Activated T-cell treated with anti-CD3 and anti-CD28 coated beads, Interleukin-2, amount 50 U/mL, for 4 hours (primary cell): Measurements from ENCODE around the gene HDAC7. TPM values are rescaled to one million over a fixed set of nuclear protein-coding genes. Genes with fewer than 3 reads are reported as not detected.

Source experiments
- ATAC-seq, 2 donors: fragments of 200-7000 bp; cut with Tn5 transposase; one replicate each; pipeline ENCODE4 v1.10.0; 2021
- DNase-seq: peaks from one replicate; pipeline ENCODE4 v3.0.0-alpha.2; 2020
- H3K27me3 Mint-ChIP-seq: one replicate; pipeline ENCODE4 v1.8.0; 2021; ENCODE audit warnings: low read depth, mixed read lengths
- H3K36me3 Mint-ChIP-seq: one replicate; pipeline ENCODE4 v1.8.0; 2022; ENCODE audit warnings: mixed read lengths; ENCODE audit not compliant: insufficient read depth
- H3K4me1 Mint-ChIP-seq: one replicate; pipeline ENCODE4 v1.8.0; 2021; ENCODE audit warnings: low read depth, mixed read lengths
- H3K4me3 Mint-ChIP-seq: one replicate; pipeline ENCODE4 v1.8.0; 2021; ENCODE audit warnings: mild to moderate bottlenecking, moderate library complexity, mixed read lengths
- H3K9me3 Mint-ChIP-seq: one replicate; pipeline ENCODE4 v1.8.0; 2021; ENCODE audit warnings: mixed read lengths
- total RNA-seq, 3 donors: library from RNA; stranded (reverse); gene quantifications; one replicate each; pipeline ENCODE4 v1.2.1, GENCODE V29; 2021

HDAC7 gene
- total RNA-seq, result 100 to 1,000 TPM; 168 to 199 (median 199) TPM

DNA sequence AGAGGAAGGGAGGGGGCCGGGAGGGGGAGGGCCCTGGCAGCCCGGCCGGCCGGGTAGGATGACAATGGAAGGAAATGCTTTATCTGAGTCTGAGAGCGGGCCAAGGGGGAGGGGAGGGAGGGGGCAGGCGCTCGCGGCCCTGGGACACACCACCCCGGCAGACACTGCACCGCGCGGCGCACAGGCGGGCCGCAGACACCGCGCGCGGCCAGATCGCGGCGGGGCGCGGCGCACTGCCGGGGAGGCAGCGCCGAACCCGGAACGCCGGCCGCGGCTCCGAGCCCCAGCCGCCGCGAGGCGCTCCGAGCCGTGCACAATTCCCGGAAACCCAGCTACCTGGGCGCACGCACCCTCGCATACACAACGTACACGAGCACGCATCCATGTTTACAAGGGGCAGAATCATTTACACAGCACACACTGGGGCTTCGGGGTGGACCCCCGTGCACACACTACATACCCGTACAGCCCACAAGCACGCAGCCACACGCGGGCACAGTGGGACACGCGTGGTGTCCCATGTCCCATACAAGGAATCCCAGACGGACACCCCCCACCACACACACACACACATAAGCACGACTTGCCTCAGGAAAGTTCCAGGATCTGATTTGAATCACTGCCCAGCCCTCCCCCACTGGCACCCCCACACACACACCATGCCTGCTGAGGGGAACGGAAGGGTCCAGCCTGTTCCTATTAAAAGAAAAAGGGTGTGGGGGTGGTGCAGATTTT is at the start of gene HDAC7:
Gene HDAC7, minus strand, starts transcription at position 8 of the 735 bp plus-strand sequence. CDS start 118 bp downstream, outside the sequence.
- H3K27me3 Mint-ChIP-seq, result no peaks in the 10 kb centered on the region
- DNase-seq (peak; percentile 66), ATAC-seq (peak; percentile 69 to 70)
- H3K4me1 Mint-ChIP-seq, result peaks cover 80% of the 10 kb centered on the region
- no peaks in the 10 kb centered on the region for H3K9me3 Mint-ChIP-seq
- H3K36me3 Mint-ChIP-seq, result peaks cover 17% of the 10 kb centered on the region
- peak within 1 kb of the TSS; percentile 97 for H3K4me3 Mint-ChIP-seq

DNA sequence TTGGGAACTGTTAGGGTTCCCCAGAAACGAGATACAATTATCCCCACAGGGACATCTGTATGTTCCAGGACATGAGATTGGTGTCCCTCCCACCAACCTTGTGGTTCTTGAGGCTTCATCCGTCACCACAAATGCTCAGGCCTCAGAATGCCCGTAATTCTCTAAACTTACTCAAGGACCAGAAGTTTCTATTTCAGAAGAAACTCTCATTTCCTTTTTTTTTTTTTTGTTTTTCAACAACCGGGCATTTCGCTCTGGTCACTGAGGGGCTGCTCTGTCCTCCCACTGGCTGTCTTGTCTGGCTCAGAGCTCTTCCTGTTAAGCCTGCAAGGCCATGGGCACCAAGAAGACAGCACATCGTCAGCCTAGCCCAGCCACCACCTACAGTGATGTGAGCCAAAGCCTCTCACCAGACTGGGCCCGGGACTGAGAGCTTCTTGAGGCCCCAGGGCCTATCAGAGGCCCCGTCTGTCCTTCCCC is 48.9 kb upstream of the HDAC7 start:
- DNase-seq (no peak), ATAC-seq (no peak)
- Mint-ChIP-seq H3K4me3 (no peak overlapping the region), H3K36me3 (peaks cover 10% of the 10 kb centered on the region), H3K27me3 (no peaks in the 10 kb centered on the region), H3K9me3 (no peaks in the 10 kb centered on the region), H3K4me1 (peaks cover 14% of the 10 kb centered on the region)

DNA sequence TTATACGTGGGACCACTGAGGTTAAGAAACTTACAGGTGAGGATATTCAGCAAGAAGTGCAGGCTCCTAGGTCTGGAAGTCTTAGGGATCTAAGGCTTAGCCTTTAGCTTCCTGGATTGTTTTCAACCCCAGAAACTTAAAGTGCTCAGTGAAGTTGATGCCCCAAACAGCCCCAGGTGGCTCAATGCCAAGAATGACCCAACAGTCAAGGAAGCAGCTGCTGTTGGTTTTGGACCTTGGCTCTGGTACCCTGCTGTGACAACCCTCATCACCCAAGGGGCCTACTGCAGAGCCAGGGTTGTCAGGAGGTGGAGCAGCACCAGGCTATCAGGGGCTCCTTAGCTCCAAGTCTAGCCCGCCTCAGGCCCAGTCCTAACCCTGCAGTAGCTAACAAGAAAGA is 48.3 kb upstream of the HDAC7 start:
- Mint-ChIP-seq H3K4me1 (peaks cover 14% of the 10 kb centered on the region), H3K4me3 (no peak overlapping the region), H3K27me3 (no peaks in the 10 kb centered on the region), H3K9me3 (no peaks in the 10 kb centered on the region), H3K36me3 (peaks cover 10% of the 10 kb centered on the region)
- no peak for DNase-seq
- ATAC-seq, result no peak

DNA sequence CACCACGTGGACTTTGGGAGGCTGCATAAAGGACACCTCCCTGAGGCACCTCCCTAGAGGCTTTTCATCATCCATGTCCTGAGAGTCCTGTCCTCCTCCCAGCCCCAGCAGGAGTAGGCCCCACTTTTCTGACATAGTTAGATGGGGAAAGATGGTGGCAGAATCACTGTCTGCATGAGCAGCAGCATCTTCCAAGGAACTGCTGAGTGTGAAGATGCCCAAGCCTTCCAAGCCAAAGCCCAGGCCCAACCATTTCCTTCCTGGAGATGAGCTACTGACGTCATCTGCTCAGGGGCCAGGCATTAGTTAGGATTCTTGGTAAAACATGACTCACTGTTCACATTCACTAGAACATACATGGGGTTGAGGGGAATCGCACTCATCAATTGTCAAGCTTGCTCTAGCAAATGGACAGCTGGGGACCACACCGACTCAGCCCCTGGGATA is 47.8 kb upstream of the HDAC7 start:
- H3K4me3 Mint-ChIP-seq, result no peak overlapping the region
- ATAC-seq, result peak; percentile 79 to 82
- no peaks in the 10 kb centered on the region for H3K27me3 Mint-ChIP-seq
- no peaks in the 10 kb centered on the region for H3K9me3 Mint-ChIP-seq
- H3K4me1 Mint-ChIP-seq, result peaks cover 14% of the 10 kb centered on the region
- H3K36me3 Mint-ChIP-seq, result peaks cover 10% of the 10 kb centered on the region
- no peak for DNase-seq

DNA sequence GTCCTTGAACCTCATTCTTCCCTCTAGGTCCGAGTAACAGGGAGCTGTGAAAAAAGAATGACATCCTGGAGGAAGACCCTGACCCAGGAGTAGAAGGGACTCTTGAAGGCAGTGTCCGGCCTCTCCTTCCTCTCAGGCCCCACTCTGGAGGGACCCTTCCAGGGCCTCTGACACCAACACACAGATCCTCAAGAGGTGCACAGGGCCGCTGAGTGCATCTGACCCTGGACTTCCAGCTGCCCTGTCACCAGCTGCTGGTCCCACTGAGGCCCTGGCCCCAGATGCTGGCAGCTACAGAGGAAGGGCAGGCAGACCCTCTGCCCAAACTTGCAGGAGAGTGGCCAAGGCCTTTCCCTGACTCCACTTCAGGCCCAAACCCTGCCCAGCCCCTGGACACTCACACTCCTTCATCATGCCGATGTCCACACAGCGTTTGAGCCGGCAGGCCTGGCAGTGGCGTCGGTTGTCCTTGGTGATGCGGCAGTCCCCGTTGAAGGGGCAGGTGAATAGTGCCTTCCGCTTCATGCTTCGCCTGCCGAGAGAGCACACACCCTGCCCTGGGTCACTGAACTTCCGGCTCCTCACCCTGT is 45.0 kb upstream of the HDAC7 start:
- peaks cover 12% of the 10 kb centered on the region for H3K36me3 Mint-ChIP-seq
- no peak for ATAC-seq
- no peak overlapping the region for H3K4me3 Mint-ChIP-seq

DNA sequence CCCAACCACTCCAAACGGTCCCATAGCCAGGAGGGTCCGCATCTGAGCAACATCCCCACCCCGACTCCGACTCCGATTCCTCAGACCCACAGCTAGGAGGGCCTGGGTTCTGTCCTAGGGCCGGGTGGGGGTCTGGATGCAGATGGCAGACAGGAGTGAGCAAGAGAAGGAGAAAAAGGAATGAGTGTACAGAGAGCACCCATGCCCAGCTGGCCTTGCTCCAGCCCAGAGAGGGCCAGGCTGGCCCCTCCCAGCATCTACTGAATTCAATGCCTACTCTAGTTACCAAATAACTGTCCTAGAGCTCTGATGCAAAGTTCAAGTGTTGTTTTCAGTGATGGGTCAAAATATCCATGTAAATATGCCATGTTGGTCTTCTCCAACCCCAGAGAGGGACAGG is 44.3 kb upstream of the HDAC7 start:
- no peak for ATAC-seq
- H3K36me3 Mint-ChIP-seq, result peaks cover 12% of the 10 kb centered on the region
- H3K27me3 Mint-ChIP-seq, result no peaks in the 10 kb centered on the region
- H3K4me3 Mint-ChIP-seq, result no peak overlapping the region
- H3K4me1 Mint-ChIP-seq, result peaks cover 33% of the 10 kb centered on the region
- H3K9me3 Mint-ChIP-seq, result no peaks in the 10 kb centered on the region
- no peak for DNase-seq

More for the DNA sequence above, 45.0 kb upstream of the HDAC7 start:
- Mint-ChIP-seq H3K27me3 (no peaks in the 10 kb centered on the region), H3K9me3 (no peaks in the 10 kb centered on the region), H3K4me1 (peaks cover 29% of the 10 kb centered on the region)
- DNase-seq, result no peak

DNA sequence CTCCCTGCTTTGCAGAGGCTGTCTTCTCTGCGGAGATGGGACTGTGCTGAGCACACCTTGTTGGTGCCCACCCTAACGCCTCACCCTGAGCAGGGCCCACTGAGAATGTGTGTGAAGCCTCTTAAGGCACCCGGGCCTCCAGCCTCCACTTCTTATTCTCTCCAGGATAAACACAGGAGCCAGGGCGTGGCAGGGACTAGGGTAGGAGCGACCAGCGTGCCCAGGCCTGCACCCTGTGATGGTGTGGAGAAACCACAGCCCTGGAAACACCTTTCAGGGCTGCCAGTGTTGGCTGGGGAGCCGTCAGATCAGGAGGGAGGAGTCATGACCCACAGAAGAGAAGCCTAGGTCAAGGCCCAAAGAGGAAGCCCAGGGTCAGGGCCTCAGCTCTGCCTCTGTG is 43.8 kb upstream of the HDAC7 start:
- Mint-ChIP-seq H3K9me3 (no peaks in the 10 kb centered on the region), H3K36me3 (peaks cover 12% of the 10 kb centered on the region), H3K4me3 (no peak overlapping the region), H3K4me1 (peaks cover 31% of the 10 kb centered on the region), H3K27me3 (no peaks in the 10 kb centered on the region)
- DNase-seq (no peak), ATAC-seq (no peak)

DNA sequence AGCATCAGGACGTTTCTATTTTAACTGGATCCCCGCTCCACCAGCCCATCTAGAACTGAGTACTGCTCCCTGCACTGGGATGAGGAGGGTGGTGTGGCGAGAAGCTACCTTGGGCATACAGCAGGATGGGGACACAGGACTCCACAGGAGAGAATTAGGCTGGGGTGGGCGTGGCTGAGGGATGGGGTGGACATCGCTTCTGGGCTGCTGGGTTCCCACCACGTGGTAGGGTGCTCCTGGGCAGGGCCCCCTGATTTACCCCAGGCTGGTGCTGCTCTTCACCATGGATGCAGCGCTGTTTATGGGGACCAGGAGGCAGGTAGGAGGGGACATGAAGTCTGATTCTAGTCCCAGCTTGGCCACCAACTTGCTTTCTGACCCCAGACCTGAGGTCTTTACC is 43.2 kb upstream of the HDAC7 start:
- Mint-ChIP-seq H3K4me3 (no peak overlapping the region), H3K27me3 (no peaks in the 10 kb centered on the region), H3K4me1 (peaks cover 30% of the 10 kb centered on the region), H3K9me3 (no peaks in the 10 kb centered on the region), H3K36me3 (peaks cover 13% of the 10 kb centered on the region)
- ATAC-seq (no peak), DNase-seq (no peak)

DNA sequence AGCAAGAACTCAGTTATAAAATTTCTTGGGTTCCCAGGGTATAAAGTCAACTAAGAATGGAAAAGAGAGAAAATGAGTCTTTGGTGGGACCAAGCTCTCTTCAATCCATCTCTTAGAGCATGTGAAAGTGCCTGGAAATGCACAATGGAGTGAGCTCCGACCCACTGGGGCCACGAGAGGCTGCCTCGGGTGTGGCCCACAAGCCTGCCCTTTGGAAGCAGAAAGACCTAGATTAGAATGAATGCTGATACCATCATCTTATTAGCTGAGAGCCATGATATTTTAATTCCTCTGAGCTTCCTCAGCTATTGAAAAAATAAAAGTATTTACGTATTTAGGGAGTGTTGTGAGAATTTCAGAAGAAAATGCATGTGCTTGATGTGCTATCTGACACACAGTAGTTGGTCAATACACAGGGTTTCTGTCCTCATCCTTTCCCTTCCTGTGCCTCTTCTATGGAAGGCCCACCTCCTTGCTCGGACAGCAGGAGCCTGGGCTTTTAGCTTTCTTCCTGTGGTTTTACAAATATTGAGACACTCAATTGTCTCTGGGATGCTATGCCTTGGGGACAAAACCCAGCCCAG is 42.6 kb upstream of the HDAC7 start:
- DNase-seq, result no peak
- ATAC-seq, result no peak
- H3K27me3 Mint-ChIP-seq, result no peaks in the 10 kb centered on the region
- peaks cover 24% of the 10 kb centered on the region for H3K4me1 Mint-ChIP-seq
- no peaks in the 10 kb centered on the region for H3K9me3 Mint-ChIP-seq
- no peak overlapping the region for H3K4me3 Mint-ChIP-seq
- peaks cover 16% of the 10 kb centered on the region for H3K36me3 Mint-ChIP-seq

DNA sequence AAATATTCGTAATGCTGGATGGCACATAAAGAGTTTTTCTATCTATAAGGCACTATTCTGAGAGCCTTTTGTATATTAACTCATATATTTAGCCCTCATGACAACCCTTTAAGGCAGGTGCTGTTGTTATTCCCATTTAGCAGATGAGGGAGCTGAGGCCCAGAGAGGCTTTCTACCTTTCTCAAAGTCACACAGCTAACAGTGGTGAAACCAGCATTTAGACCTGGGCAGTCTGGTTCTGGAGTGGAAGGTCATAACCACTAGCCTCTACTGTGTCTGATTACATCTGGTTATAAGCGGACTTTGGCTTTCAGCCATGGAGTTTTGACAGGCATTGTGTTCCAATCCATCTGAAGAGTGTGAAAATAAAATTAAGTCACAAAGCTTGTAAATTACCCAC is 41.2 kb upstream of the HDAC7 start:
- Mint-ChIP-seq H3K27me3 (no peaks in the 10 kb centered on the region), H3K4me3 (peak overlapping the region; percentile 17), H3K4me1 (peaks cover 22% of the 10 kb centered on the region), H3K9me3 (no peaks in the 10 kb centered on the region), H3K36me3 (peaks cover 16% of the 10 kb centered on the region)
- ATAC-seq (peak in 1 of 2 donors; percentile 5), DNase-seq (no peak)

DNA sequence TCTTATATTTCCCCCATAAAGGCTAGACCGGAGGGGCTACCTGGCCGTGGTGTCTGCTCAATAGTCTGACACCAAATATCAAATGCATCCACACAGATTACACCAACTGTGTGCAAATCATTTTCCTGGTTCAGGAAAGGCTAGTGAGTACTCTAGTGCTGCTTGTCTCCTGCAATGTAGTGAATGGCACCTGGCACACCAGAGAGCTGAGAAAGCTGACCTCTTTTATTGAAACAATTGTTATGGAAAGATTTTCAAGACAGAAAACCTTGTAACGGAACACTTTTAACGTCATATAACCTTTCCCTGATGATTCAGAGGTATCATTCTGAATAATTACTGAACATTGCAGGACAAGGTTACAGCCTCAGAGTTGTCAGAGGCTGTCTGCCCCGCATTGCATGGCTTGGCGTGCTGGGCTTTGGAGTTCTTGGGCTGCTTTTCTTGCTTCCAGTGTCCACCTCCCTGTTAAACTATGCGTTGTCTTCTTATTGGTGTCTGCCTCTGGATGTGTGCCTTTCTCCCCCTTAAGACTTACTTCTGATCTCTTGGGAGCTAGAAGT is 40.7 kb upstream of the HDAC7 start:
- no peak for DNase-seq
- Mint-ChIP-seq H3K9me3 (no peaks in the 10 kb centered on the region), H3K27me3 (no peaks in the 10 kb centered on the region), H3K4me1 (peaks cover 22% of the 10 kb centered on the region), H3K36me3 (peaks cover 16% of the 10 kb centered on the region), H3K4me3 (peak overlapping the region; percentile 32)
- ATAC-seq, result peak; percentile 89 to 93

DNA sequence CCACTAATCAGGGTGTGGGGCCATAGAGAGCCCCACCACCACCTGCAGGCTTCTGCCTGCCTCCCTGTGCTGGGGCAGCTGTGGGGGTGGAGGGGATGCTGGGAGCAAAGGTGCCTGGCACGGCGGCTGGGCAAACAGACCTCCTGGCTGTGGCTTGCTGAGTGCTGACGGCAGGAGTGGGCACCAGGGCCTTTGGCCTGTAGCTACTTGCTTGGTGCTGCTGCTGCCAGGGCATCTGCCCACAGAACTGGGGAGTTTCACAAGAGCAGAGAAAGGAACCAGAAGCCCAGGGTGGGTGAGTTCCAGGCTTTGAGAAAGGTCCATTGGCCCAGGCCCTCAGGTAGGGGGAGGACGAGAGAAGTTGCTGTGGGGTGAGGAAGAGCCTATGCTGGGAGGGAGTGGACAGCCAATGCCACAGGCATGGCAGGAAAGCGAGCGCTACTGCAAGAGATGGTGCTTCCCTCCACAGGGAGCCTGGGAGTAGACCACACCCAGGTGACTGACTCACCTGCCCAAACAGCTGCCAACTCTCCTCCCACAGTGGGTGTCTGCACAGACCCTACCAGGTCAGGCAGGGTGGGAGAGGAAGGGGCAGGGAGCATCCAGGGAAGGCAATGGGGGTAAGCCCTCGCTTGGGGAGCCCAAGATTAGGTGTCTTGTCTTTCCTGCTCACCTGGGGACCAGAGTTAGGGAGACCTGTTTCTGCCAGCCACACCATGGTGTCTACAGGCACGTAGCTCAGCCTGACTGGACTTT is 39.0 kb upstream of the HDAC7 start:
- Mint-ChIP-seq H3K4me1 (peaks cover 22% of the 10 kb centered on the region), H3K4me3 (no peak overlapping the region), H3K9me3 (no peaks in the 10 kb centered on the region), H3K27me3 (no peaks in the 10 kb centered on the region), H3K36me3 (peaks cover 9% of the 10 kb centered on the region)
- ATAC-seq (no peak), DNase-seq (no peak)

DNA sequence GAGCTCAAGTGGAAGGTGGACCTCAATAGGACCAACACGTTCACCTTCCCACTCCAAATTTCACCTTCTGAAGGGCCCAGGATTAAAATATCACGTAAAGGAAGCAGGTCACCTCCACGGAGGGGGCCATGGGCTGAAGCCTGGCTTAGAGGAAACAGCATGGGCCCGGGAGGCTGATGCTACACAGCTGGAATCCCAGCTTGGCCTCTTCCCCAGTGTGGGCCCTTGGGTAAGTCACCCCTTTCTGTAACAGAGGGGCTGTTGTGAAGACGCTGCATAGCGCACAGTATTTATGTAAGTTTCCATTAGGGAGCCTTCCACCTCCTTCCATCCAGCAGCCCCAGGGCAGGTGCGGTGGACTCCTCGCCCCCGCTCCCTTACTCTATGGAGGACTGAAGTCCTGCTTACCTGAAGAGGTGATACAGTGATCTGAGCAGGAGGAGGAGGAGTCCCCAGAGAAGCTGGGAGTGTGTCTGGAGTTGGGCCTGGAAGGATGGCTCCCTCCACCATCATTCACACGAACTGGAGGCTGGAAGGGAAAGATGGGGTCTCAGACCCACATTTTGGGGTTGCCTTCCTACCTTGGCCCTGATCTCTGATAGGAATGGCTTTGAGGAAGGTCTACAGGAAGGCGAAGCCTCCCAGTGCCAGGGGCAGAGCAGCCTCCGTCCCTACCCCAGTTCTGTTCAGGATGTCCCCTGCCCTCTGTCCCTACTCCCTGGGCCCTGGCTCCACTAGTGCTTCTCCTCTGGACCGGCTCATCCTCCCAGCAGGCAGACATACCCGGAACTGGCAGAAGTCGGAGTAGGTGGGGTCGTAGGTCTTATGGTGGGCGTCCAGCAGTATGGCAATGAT is 37.2 kb upstream of the HDAC7 start:
- ATAC-seq (no peak), DNase-seq (no peak)
- H3K4me3 Mint-ChIP-seq, result no peak overlapping the region
- H3K27me3 Mint-ChIP-seq, result no peaks in the 10 kb centered on the region
- peaks cover 22% of the 10 kb centered on the region for H3K4me1 Mint-ChIP-seq
- peaks cover 11% of the 10 kb centered on the region for H3K36me3 Mint-ChIP-seq
- no peaks in the 10 kb centered on the region for H3K9me3 Mint-ChIP-seq
